ENCODE data around the gene DNAJC17. TPM values are rescaled to one million over a fixed set of nuclear protein-coding genes. Genes with fewer than 3 reads are reported as not detected.
A peak's percentile ranks its signal among the peaks of the same experiment; 100 is the strongest.

The DNAJC17 gene
- total RNA-seq, 1 experiment from 2014 or later = 36.1 TPM

DNA sequence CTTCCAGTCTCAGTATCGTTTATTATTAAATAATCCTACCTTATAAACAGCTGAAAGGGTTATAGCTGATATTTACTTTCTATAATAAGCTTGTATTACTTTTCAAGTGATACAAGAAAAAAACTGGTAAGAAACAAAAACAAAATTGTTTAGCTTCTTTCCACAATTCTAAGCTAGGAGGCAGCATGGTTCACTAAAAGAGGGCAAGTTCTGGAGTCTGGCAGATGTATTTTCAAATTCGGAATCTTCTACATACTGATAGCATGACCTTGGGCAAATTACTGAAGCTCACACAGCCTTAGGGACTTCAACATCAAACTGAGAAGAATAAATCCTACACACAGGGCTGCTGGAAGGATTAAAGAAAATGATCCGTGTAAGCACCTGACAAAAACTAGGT is 22.1 kb downstream of the DNAJC17 start:
- no TSS peak for BruUV-seq (replicated peaks)
- H3K79me2 ChIP-seq (ENCODE audit: insufficient read depth, low read length) = peaks cover 18% of the 10 kb centered on the region; the same call in 1 of the 2 replicates
- H3K36me3 ChIP-seq (ENCODE audit: control insufficient read depth in 1 of 2, insufficient read depth in 2 of 2, low read length in 2 of 2) = no peaks in the 10 kb centered on the region
- H3K4me1 ChIP-seq (ENCODE audit: control insufficient read depth in 1 of 2, insufficient read depth in 2 of 2, low read length in 2 of 2) = peaks cover 54 to 70% of the 10 kb centered on the region in 2 experiments
- no peak for TF ChIP-seq TCF7L2 (IDR thresholded peaks at IDR 0.05; ENCODE audit: borderline replicate concordance, extremely low read depth, insufficient read depth, insufficient read length)
- TF ChIP-seq, protein P1, sequence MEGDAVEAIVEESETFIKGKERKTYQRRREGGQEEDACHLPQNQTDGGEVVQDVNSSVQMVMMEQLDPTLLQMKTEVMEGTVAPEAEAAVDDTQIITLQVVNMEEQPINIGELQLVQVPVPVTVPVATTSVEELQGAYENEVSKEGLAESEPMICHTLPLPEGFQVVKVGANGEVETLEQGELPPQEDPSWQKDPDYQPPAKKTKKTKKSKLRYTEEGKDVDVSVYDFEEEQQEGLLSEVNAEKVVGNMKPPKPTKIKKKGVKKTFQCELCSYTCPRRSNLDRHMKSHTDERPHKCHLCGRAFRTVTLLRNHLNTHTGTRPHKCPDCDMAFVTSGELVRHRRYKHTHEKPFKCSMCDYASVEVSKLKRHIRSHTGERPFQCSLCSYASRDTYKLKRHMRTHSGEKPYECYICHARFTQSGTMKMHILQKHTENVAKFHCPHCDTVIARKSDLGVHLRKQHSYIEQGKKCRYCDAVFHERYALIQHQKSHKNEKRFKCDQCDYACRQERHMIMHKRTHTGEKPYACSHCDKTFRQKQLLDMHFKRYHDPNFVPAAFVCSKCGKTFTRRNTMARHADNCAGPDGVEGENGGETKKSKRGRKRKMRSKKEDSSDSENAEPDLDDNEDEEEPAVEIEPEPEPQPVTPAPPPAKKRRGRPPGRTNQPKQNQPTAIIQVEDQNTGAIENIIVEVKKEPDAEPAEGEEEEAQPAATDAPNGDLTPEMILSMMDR (IDR thresholded peaks at IDR 0.05 in 2 of 3, conservative IDR thresholded peaks at IDR 0.05 in 1 of 3; ENCODE audit: borderline replicate concordance in 1 of 3, insufficient read depth in 1 of 3, low read depth in 2 of 3, low read length in 2 of 3) = peak in 2 of 3 experiments; percentile 13 to 41; a peak in 3 of 6 replicates
- no peak for TF ChIP-seq CBX3 (IDR thresholded peaks at IDR 0.05; ENCODE audit: low read depth)
- TF ChIP-seq ZNF274 (IDR thresholded peaks at IDR 0.05; ENCODE audit: low read depth, low read length) = no peak
- TF ChIP-seq, protein P2, sequence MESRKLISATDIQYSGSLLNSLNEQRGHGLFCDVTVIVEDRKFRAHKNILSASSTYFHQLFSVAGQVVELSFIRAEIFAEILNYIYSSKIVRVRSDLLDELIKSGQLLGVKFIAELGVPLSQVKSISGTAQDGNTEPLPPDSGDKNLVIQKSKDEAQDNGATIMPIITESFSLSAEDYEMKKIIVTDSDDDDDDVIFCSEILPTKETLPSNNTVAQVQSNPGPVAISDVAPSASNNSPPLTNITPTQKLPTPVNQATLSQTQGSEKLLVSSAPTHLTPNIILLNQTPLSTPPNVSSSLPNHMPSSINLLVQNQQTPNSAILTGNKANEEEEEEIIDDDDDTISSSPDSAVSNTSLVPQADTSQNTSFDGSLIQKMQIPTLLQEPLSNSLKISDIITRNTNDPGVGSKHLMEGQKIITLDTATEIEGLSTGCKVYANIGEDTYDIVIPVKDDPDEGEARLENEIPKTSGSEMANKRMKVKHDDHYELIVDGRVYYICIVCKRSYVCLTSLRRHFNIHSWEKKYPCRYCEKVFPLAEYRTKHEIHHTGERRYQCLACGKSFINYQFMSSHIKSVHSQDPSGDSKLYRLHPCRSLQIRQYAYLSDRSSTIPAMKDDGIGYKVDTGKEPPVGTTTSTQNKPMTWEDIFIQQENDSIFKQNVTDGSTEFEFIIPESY (IDR thresholded peaks at IDR 0.05; ENCODE audit: extremely low read depth, insufficient replicate concordance, low read length) = no peak
- TF ChIP-seq EZH2 (IDR thresholded peaks at IDR 0.05) = no peak
- intact Hi-C loops (cut with micrococcal nuclease) = loop anchor here (10.0 kb wide), 1 partner anchor 190 kb away; the partner anchor contains the start of gene KNL1
- H3K4me2 ChIP-seq (ENCODE audit: low read length) = peak overlapping the region; percentile 76; the same call in 1 of the 2 replicates
- H3K9ac ChIP-seq (ENCODE audit: low read length) = peak overlapping the region; percentile 64; the same call in 1 of the 2 replicates
- H3K9me2 ChIP-seq (ENCODE audit: insufficient read depth) = no peaks in the 10 kb centered on the region
- RAD21 ChIA-PET (ENCODE audit: low non-redundant PET in 1 of 2, low total read pairs in 2 of 2, uncharacterized antibody in 2 of 2, unreplicated experiment in 2 of 2) = interaction anchor here (1.0 to 1.5 kb wide), 3 partner anchors 73 to 109 kb away, joined by 3 to 8 read pairs (median 4); partner anchors contain the start of gene VPS18 (in 1 of the 2)
- H4K20me1 ChIP-seq (ENCODE audit: insufficient read depth) = peaks cover 12% of the 10 kb centered on the region; the same call in 1 of the 2 replicates
- POLR2A ChIA-PET = interaction anchor here (1.0 to 1.1 kb wide), 2 partner anchors 9 to 59 kb away, joined by 3 to 4 read pairs; partner anchors contain the start of gene SPINT1
- no peak for ATAC-seq
- H3K27ac ChIP-seq (ENCODE audit: low read depth, low read length) = no peak overlapping the region
- DNase-seq (ENCODE audit: low read depth, low spot score) = no peak
- no peaks in the 10 kb centered on the region for H3K27me3 ChIP-seq (ENCODE audit: insufficient read depth, low read length)
- H2AFZ ChIP-seq (ENCODE audit: low read depth, low read length, poor library complexity, severe bottlenecking) = no peak overlapping the region
- no peaks in the 10 kb centered on the region for H3K9me3 ChIP-seq (ENCODE audit: control insufficient read depth in 1 of 2, insufficient read depth in 1 of 2, low read depth in 1 of 2, low read length in 2 of 2)
- CTCF ChIA-PET = interaction anchor here (0.6 to 6.0 kb wide), 14 partner anchors 12 to 145 kb away, joined by 3 to 49 read pairs (median 4); partner anchors contain the start of genes SPINT1, VPS18 and ZFYVE19
- H3K4me3 ChIP-seq (replicated peaks in 1 of 2; ENCODE audit: low read depth in 1 of 2, low read length in 2 of 2) = no peak overlapping the region

All from HCT116 (cell line).